SU-DHL-6 (cell line): ENCODE measurements around the gene OSGEP.
A peak's percentile ranks its signal among the peaks of the same experiment; 100 is the strongest.

Experiments
- H2AFZ ChIP-seq: fragments of 200-600 bp; sonication (generic); 2 replicates; pipeline ENCODE4 v1.6.1; 2014; ENCODE audit warnings: low read depth, mild to moderate bottlenecking, moderate library complexity, mixed read lengths, antibody characterized with exemption, low read length; ENCODE audit not compliant: severe bottlenecking
- H3F3A ChIP-seq: fragments of 200-600 bp; shearing (Covaris generic); 2 replicates; pipeline ENCODE4 v1.6.0; 2016; ENCODE audit warnings: antibody characterized with exemption, mild to moderate bottlenecking; ENCODE audit not compliant: insufficient read depth
- H3K27ac ChIP-seq: fragments of 200-600 bp; sonication (generic); 2 replicates; pipeline ENCODE4 v1.5.1; 2016; ENCODE audit warnings: low read depth, mild to moderate bottlenecking, low read length, moderate library complexity, mixed read lengths
- H3K27me3 ChIP-seq: fragments of 200-600 bp; sonication (generic), shearing (Covaris generic); 2 replicates; pipeline ENCODE4 v1.6.0; 2014; ENCODE audit warnings: mild to moderate bottlenecking, low read length
- H3K36me3 ChIP-seq: fragments of 200-600 bp; sonication (generic); 2 replicates; pipeline ENCODE4 v1.6.1; 2014; ENCODE audit warnings: mild to moderate bottlenecking, low read length, mixed read lengths
- H3K4me2 ChIP-seq: fragments of 300-600, 200-600 bp; shearing (Covaris generic), sonication (generic); 2 replicates; pipeline ENCODE4 v1.6.0; 2014; ENCODE audit warnings: low read length, low read depth, mild to moderate bottlenecking; ENCODE audit not compliant: poor library complexity, severe bottlenecking
- H3K4me3 ChIP-seq: fragments of 200-600 bp; sonication (generic); 2 replicates; pipeline ENCODE4 v1.5.1; 2014; ENCODE audit warnings: antibody characterized with exemption, low read length, mild to moderate bottlenecking, mixed read lengths; ENCODE audit not compliant: insufficient read depth, poor library complexity, severe bottlenecking
- H3K79me2 ChIP-seq: fragments of 200-600 bp; sonication (generic); 2 replicates; pipeline ENCODE4 v1.6.1; 2014; ENCODE audit warnings: mild to moderate bottlenecking, low read length, moderate library complexity; ENCODE audit not compliant: insufficient read depth
- H3K9ac ChIP-seq: fragments of 200-600 bp; sonication (generic); 2 replicates; pipeline ENCODE4 v1.7.0; 2014; ENCODE audit warnings: mild to moderate bottlenecking, low read length
- H3K9me2 ChIP-seq: fragments of 200-600 bp; sonication (generic); replicated peaks from 2 replicates; pipeline ENCODE4 v1.6.1; 2014; ENCODE audit warnings: low read length; ENCODE audit not compliant: insufficient read depth
- H3K9me3 ChIP-seq: fragments of 200-600 bp; sonication (generic); 2 replicates; pipeline ENCODE4 v1.6.1; 2014; ENCODE audit warnings: low read length, mixed read lengths; ENCODE audit not compliant: insufficient read depth
- H4K20me1 ChIP-seq: fragments of 200-600 bp; sonication (generic); 2 replicates; pipeline ENCODE4 v1.6.1; 2014; ENCODE audit warnings: low read depth, mild to moderate bottlenecking, antibody characterized with exemption, low read length, moderate library complexity, mixed read lengths
- CTCF ChIP-seq: fragments of 200-600 bp; sonication (generic); IDR thresholded peaks from one replicate; pipeline ENCODE4 v1.5.1; 2017; ENCODE audit warnings: antibody characterized with exemption, mild to moderate bottlenecking, low read length, moderate library complexity; ENCODE audit not compliant: insufficient read depth, poor library complexity, severe bottlenecking
- EZH2phosphoT487 ChIP-seq: fragments of 200-600 bp; sonication (generic), shearing (Covaris generic); conservative IDR thresholded peaks from 2 replicates; pipeline ENCODE4 v1.6.1; 2018; ENCODE audit warnings: mild to moderate bottlenecking, antibody characterized with exemption, low read length, moderate library complexity, mixed read lengths

Gene OSGEP

GRCh38 chr14:20460458-20461224 is 6.0 kb upstream of the OSGEP start:
- H3K4me3 ChIP-seq, result peak overlapping the region; percentile 76
- H2AFZ ChIP-seq, result no peak overlapping the region
- no peaks in the 10 kb centered on the region; the same call in 1 of the 2 replicates for H4K20me1 ChIP-seq
- no peak for TF ChIP-seq CTCF
- no peak for TF ChIP-seq EZH2phosphoT487
- peaks cover 27% of the 10 kb centered on the region for H3K79me2 ChIP-seq
- peaks cover 7% of the 10 kb centered on the region for H3K36me3 ChIP-seq
- peak overlapping the region; percentile 87 for H3K4me2 ChIP-seq
- H3K27me3 ChIP-seq, result no peaks in the 10 kb centered on the region
- H3K9me3 ChIP-seq, result no peaks in the 10 kb centered on the region; the same call in 1 of the 2 replicates
- H3K27ac ChIP-seq, result peak overlapping the region; percentile 85
- no peaks in the 10 kb centered on the region for H3K9me2 ChIP-seq
- H3F3A ChIP-seq, result peaks cover 39% of the 10 kb centered on the region
- H3K9ac ChIP-seq, result peak overlapping the region; percentile 95

GRCh38 chr14:20458031-20458789 is 3.6 kb upstream of the OSGEP start:
- TF ChIP-seq EZH2phosphoT487 (no peak), CTCF (no peak)
- Histone ChIP-seq H3K9ac (no peak overlapping the region), H3F3A (peaks cover 39% of the 10 kb centered on the region), H2AFZ (no peak overlapping the region), H4K20me1 (no peaks in the 10 kb centered on the region; the same call in 1 of the 2 replicates), H3K4me3 (no peak overlapping the region), H3K9me3 (no peaks in the 10 kb centered on the region; the same call in 1 of the 2 replicates), H3K9me2 (no peaks in the 10 kb centered on the region), H3K4me2 (no peak overlapping the region), H3K27me3 (no peaks in the 10 kb centered on the region), H3K36me3 (peaks cover 7% of the 10 kb centered on the region), H3K79me2 (peaks cover 44% of the 10 kb centered on the region), H3K27ac (no peak overlapping the region)

GRCh38 chr14:20456971-20457370 is 2.4 kb upstream of the OSGEP start:
- H4K20me1 ChIP-seq, result no peaks in the 10 kb centered on the region; the same call in 1 of the 2 replicates
- peaks cover 7% of the 10 kb centered on the region for H3K36me3 ChIP-seq

More at GRCh38 chr14:20456971-20457370, 2.4 kb upstream of the OSGEP start:
- 0 out of 2 replicates have a peak overlapping the region, but pooled peaks have one; percentile 82 for H3K9ac ChIP-seq
- H3K27me3 ChIP-seq, result no peaks in the 10 kb centered on the region
- peaks cover 37% of the 10 kb centered on the region for H3F3A ChIP-seq
- H2AFZ ChIP-seq, result no peak overlapping the region
- TF ChIP-seq EZH2phosphoT487 (no peak), CTCF (no peak)
- H3K4me2 ChIP-seq, result peak overlapping the region; percentile 95
- H3K4me3 ChIP-seq, result no peak overlapping the region
- no peaks in the 10 kb centered on the region for H3K9me3 ChIP-seq
- no peaks in the 10 kb centered on the region for H3K9me2 ChIP-seq
- peaks cover 48% of the 10 kb centered on the region for H3K79me2 ChIP-seq
- no peak overlapping the region for H3K27ac ChIP-seq
